Measurements from ENCODE around the gene CCT7.

- no peak for TF ChIP-seq KLF16 (tag by site-specific recombination; IDR thresholded peaks at IDR 0.05)
- no peak for TF ChIP-seq ZNF48 (tag by site-specific recombination; IDR thresholded peaks at IDR 0.05)
- TF ChIP-seq, protein P1, sequence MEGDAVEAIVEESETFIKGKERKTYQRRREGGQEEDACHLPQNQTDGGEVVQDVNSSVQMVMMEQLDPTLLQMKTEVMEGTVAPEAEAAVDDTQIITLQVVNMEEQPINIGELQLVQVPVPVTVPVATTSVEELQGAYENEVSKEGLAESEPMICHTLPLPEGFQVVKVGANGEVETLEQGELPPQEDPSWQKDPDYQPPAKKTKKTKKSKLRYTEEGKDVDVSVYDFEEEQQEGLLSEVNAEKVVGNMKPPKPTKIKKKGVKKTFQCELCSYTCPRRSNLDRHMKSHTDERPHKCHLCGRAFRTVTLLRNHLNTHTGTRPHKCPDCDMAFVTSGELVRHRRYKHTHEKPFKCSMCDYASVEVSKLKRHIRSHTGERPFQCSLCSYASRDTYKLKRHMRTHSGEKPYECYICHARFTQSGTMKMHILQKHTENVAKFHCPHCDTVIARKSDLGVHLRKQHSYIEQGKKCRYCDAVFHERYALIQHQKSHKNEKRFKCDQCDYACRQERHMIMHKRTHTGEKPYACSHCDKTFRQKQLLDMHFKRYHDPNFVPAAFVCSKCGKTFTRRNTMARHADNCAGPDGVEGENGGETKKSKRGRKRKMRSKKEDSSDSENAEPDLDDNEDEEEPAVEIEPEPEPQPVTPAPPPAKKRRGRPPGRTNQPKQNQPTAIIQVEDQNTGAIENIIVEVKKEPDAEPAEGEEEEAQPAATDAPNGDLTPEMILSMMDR (tag by site-specific recombination; IDR thresholded peaks at IDR 0.05), result no peak
- TF ChIP-seq AEBP2 (tag by site-specific recombination; IDR thresholded peaks at IDR 0.05; ENCODE audit: borderline replicate concordance), result no peak
- TF ChIP-seq ZNF624 (tag by site-specific recombination; IDR thresholded peaks at IDR 0.05), result no peak
- TF ChIP-seq, protein P2, sequence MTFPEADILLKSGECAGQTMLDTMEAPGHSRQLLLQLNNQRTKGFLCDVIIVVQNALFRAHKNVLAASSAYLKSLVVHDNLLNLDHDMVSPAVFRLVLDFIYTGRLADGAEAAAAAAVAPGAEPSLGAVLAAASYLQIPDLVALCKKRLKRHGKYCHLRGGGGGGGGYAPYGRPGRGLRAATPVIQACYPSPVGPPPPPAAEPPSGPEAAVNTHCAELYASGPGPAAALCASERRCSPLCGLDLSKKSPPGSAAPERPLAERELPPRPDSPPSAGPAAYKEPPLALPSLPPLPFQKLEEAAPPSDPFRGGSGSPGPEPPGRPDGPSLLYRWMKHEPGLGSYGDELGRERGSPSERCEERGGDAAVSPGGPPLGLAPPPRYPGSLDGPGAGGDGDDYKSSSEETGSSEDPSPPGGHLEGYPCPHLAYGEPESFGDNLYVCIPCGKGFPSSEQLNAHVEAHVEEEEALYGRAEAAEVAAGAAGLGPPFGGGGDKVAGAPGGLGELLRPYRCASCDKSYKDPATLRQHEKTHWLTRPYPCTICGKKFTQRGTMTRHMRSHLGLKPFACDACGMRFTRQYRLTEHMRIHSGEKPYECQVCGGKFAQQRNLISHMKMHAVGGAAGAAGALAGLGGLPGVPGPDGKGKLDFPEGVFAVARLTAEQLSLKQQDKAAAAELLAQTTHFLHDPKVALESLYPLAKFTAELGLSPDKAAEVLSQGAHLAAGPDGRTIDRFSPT (tag by site-specific recombination; IDR thresholded peaks at IDR 0.05), result no peak
- TF ChIP-seq ZNF354C (tag by site-specific recombination; IDR thresholded peaks at IDR 0.05; ENCODE audit: borderline replicate concordance, low read depth), result no peak
- TF ChIP-seq ZNF518A (tag by site-specific recombination; conservative IDR thresholded peaks at IDR 0.05; ENCODE audit: low read depth), result no peak
- no peak for TF ChIP-seq ZNF623 (tag by site-specific recombination; IDR thresholded peaks at IDR 0.05)
Measured at GRCh38 chr2:73252238-73253027, 18.3 kb downstream of the CCT7 start.

Measured in HEK293 (cell line).